Skeletal muscle satellite cell (primary cell): ENCODE measurements around the gene CDC45.

Source experiments
- H3K27me3 ChIP-seq: 2 replicates; pipeline ENCODE4 v1.7.0; 2013; ENCODE audit warnings: low read length; ENCODE audit not compliant: control insufficient read depth, insufficient read depth
- H3K36me3 ChIP-seq: 2 replicates; pipeline ENCODE4 v1.7.0; 2013; ENCODE audit warnings: mild to moderate bottlenecking, control low read depth, low read length; ENCODE audit not compliant: insufficient read depth
- H3K4me1 ChIP-seq: 2 replicates; pipeline ENCODE4 v1.7.0; 2013; ENCODE audit warnings: low read length; ENCODE audit not compliant: control insufficient read depth, insufficient read depth
- H3K4me2 ChIP-seq: 2 replicates; pipeline ENCODE4 v1.7.0; 2013; ENCODE audit warnings: mild to moderate bottlenecking, low read length
- H3K4me3 ChIP-seq: 2 replicates; pipeline ENCODE4 v1.7.0; 2013; ENCODE audit warnings: low read length
- H3K9ac ChIP-seq: 2 replicates; pipeline ENCODE4 v1.7.0; 2013; ENCODE audit warnings: mild to moderate bottlenecking, low read depth, low read length, moderate library complexity
- H3K9me3 ChIP-seq: replicated peaks from 2 replicates; pipeline ENCODE4 v1.7.0; 2013; ENCODE audit warnings: mild to moderate bottlenecking, control low read depth, low read length

CDC45 gene

DNA sequence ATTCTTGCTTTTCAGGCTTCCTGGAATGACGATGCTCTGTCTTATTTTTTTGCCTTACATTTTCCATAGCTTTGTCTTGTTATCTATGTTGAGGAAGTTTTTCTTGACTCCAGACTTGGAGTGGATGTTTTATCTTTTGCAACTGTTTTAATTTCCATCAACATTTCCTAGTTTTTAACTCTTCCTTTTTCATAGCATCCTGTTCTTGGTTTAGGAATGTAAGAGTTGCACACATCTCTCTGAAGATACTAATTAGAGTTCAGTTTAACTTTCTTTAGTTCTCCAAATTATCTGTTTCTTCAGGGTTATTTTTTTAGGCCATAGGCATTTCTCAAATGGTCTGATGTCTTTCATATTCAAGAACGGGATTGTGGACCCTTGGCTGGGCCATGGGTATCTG is 34.1 kb downstream of the CDC45 start:
- Histone ChIP-seq H3K4me3 (no peak overlapping the region), H3K27me3 (no peaks in the 10 kb centered on the region), H3K4me1 (peaks cover 14% of the 10 kb centered on the region), H3K4me2 (no peak overlapping the region), H3K9me3 (no peaks in the 10 kb centered on the region), H3K9ac (no peak overlapping the region), H3K36me3 (peaks cover 12% of the 10 kb centered on the region)

DNA sequence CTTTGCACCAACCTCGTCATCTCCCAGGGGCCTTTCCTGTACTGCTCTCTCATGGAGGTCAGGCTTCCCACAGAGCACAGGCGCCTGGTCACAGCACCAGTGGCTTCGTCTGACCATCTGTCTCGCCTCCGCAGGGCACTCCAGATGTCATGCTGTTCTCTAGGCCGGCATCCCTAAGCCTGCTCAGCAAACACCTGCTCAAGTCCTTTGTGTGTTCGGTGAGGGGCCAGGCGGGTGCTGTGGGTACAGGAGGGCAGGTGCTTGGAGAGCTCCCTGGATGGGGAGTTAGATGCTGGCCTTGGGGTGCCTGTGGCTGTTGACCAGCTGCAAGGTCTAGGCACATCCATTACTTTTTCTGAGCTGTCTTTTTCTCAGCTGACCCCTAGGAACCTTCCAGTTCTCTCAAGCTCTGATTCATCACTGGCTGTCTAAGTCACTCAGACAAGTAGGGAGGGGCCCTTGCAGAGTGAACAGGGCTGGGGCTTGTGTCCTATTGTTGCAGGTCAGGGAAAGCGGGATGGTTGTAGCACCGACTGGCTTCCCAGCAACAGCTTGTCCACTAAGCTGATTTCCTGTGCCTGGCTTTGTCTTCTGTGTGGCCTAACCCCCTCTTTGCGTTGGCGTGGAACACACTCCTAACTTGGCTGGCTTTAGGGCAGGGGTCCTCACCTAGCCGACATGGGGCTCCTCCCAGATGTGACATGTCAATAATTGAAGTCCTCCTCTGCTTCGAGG is 35.3 kb downstream of the CDC45 start:
- Histone ChIP-seq H3K4me2 (peak overlapping the region; percentile 25), H3K4me1 (peaks cover 14% of the 10 kb centered on the region), H3K4me3 (no peak overlapping the region), H3K9ac (peak overlapping the region; percentile 19), H3K27me3 (no peaks in the 10 kb centered on the region), H3K36me3 (peaks cover 12% of the 10 kb centered on the region), H3K9me3 (no peaks in the 10 kb centered on the region)

DNA sequence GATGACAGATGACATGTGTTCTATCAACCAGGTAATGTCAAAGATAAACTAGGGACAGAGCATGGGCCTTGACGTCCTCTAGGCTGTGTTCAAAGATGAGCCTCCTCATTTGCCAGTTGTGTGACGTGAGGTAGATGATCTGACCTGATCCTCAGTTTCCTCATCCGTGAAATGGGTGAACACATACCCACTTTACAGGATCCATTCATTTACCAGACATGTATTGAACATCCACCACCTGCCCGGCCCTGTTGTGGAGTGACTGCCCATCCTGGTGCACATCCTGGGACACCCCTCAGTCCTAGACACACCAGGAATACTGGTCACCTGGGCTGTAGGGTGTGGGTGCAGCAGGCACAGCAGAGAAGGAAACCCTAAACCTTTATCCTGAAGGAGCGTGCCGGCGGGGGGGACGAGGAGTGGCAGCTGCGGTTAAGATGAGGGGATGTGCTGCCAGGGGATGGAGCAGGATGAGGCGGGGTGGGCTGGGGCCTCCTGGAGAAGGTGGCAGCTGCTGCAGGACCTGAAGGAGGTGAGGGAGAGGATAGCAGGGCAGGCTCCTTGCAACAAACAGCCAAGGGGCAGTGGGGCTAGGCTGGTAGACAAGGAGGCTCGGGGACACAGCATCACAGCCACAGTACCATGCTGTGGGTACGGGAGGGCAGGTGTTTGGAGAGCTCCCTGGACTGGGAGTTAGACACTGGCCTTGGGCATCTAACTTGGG is 36.1 kb downstream of the CDC45 start:
- Histone ChIP-seq H3K27me3 (no peaks in the 10 kb centered on the region), H3K4me1 (peaks cover 14% of the 10 kb centered on the region), H3K36me3 (peaks cover 12% of the 10 kb centered on the region), H3K4me3 (no peak overlapping the region), H3K9ac (peak overlapping the region; percentile 19), H3K4me2 (no peak overlapping the region), H3K9me3 (no peaks in the 10 kb centered on the region)

DNA sequence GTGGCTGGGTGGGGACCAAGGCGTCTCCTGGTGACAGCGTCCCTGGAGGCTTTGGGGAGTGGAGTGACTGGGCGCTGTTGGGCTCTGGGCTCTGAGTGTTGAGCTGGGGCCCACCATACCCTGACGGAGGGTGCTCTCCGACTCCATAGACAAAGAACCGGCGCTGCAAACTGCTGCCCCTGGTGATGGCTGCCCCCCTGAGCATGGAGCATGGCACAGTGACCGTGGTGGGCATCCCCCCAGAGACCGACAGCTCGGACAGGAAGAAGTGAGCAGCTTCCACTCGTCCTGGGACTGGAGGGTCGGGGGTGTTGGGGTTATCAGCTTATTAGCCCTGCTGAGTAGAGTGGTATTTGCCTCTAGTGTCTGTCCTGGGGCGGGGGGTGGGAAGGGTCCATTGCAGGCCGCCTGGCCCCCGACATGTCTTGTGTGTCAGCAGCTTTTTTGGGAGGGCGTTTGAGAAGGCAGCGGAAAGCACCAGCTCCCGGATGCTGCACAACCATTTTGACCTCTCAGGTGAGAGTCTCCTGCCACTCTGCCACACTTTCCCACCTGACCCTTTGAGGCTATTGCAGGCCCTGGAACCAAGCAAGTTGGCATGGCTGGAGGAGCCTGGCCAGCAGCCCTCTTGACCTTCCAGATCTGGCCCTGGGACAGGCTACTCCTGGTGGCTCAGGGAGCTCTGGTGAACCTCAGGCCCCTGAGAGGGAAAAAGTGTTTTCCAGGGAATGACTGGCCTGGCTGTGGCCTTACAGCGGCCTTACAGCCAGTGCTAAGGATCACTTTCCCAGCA is 36.9 kb downstream of the CDC45 start:
- no peaks in the 10 kb centered on the region for H3K27me3 ChIP-seq
- H3K36me3 ChIP-seq: peaks cover 12% of the 10 kb centered on the region
- no peak overlapping the region for H3K9ac ChIP-seq
- no peak overlapping the region for H3K4me3 ChIP-seq
- no peak overlapping the region for H3K4me2 ChIP-seq
- no peaks in the 10 kb centered on the region for H3K9me3 ChIP-seq
- peaks cover 14% of the 10 kb centered on the region for H3K4me1 ChIP-seq

DNA sequence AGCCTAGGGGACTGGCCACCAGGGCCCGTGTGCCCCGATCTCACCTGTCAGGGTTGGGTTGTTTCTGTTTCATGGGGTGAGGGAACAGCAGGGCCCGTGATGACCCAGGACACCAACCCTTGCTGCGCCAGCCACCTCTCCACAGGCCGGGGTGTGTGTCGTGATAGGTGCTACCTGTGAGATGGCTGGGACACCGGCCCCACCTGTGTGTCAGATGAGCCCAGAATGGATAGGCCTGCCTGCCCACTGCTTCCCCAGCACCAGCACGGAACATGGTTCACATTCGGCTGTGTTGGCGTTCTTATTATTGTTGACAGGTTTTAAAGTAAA is 37.4 kb downstream of the CDC45 start:
- no peak overlapping the region for H3K4me2 ChIP-seq
- peaks cover 14% of the 10 kb centered on the region for H3K4me1 ChIP-seq
- H3K9me3 ChIP-seq: no peaks in the 10 kb centered on the region
- peaks cover 12% of the 10 kb centered on the region for H3K36me3 ChIP-seq
- H3K4me3 ChIP-seq: no peak overlapping the region
- no peak overlapping the region for H3K9ac ChIP-seq
- H3K27me3 ChIP-seq: no peaks in the 10 kb centered on the region

DNA sequence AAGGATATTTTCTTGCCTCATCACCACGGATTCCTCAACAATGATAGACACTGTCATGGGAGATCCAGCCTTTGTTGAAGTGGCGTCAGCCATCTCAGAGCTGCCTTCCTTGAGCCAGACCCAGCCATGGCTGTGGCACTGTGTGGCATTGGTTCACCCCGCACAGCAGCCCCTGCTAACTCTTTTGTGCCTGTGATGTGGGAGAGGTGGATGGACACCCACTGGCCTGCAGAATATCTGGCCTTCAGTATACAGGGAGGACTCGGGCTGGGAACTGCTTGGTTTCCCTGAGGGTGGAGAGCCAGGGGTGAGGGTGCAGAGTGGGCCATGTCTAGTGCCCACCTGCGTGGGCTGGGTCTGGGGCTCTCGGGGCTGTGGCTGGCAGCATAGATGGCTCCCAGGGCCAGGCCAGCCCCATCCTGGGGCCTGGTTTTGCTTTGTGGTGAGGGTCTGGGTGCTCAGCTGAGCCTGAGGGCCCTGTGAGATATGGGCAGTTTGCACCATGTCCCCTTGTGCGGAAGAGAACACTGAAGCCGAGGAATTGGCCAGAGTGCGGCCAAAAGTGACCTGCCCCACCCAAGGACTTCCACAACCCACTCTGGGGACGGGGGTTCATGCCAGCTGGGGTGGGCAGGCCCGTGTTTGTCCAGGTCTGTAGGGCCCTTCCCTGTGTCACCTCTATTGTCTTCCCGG is 38.3 kb downstream of the CDC45 start:
- Histone ChIP-seq H3K27me3 (peaks cover 4% of the 10 kb centered on the region), H3K36me3 (peaks cover 9% of the 10 kb centered on the region), H3K4me3 (no peak overlapping the region), H3K9me3 (no peaks in the 10 kb centered on the region), H3K4me2 (no peak overlapping the region), H3K4me1 (peaks cover 16% of the 10 kb centered on the region), H3K9ac (no peak overlapping the region)

DNA sequence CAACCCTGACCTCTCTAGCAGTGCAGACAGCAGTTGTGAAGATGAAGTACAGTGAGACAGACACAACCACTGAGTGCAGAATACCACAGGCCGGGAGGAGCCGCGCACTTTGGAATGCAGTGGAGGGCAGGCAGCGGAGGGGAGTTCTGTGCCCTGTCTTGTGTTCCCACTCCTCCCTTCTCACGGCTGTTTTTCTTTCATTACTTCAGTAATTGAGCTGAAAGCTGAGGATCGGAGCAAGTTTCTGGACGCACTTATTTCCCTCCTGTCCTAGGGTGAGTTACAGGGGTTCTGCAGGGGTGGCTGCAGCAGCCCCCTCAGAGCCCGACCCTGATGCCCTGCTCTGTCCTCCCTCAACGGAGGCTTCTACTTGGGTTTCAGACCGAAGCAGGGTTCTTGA is 38.9 kb downstream of the CDC45 start:
- H3K9ac ChIP-seq: no peak overlapping the region
- peaks cover 22% of the 10 kb centered on the region for H3K4me1 ChIP-seq
- H3K27me3 ChIP-seq: peaks cover 8% of the 10 kb centered on the region
- no peak overlapping the region for H3K4me2 ChIP-seq
- no peak overlapping the region for H3K4me3 ChIP-seq
- H3K36me3 ChIP-seq: peaks cover 4% of the 10 kb centered on the region
- H3K9me3 ChIP-seq: no peaks in the 10 kb centered on the region

DNA sequence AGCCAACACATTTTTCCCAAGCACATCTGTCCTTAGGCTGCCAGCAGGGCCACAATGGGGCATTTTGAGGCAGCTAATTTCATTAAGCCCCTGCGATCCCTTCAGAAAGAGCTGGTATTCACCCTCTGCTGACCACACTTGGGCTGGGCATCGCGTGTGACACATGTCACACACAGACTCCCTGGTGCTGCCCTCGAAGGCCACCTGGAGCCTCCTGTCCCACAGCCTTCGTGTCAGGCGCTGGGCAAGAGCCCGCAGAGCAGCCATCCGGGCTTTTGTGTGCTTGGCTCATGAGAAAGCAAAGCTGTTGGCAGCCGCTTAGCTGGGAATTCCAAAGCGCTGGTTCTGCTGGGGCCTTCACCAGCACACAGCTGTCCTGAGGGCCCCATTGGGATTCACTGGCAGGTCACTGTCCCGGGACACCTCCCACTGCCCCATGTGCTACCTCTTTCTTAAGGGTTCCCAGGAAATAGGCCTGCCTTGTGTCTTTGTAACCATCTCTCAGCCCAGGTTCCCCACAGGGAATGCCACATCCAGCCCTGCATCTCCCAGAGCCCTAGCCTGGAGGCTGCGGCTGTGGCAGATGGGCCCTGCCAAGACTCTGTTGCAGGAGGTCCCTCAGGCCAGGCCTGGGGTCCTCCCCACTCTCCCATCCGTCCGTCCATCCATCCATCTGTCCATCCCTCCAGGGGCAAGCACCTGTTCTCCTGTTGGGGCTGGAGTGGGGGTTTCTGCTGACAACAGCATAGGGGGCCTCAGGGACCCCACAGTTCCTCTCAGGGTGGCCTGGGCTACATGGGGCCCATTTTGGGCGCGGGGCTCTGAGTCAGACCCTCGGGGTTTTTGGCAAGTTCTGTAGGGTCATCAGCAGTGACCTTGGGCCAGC is 39.6 kb downstream of the CDC45 start:
- Histone ChIP-seq H3K4me3 (no peak overlapping the region), H3K9ac (no peak overlapping the region), H3K4me1 (peaks cover 28% of the 10 kb centered on the region), H3K27me3 (peaks cover 14% of the 10 kb centered on the region), H3K36me3 (peaks cover 4% of the 10 kb centered on the region), H3K4me2 (no peak overlapping the region), H3K9me3 (no peaks in the 10 kb centered on the region)

DNA sequence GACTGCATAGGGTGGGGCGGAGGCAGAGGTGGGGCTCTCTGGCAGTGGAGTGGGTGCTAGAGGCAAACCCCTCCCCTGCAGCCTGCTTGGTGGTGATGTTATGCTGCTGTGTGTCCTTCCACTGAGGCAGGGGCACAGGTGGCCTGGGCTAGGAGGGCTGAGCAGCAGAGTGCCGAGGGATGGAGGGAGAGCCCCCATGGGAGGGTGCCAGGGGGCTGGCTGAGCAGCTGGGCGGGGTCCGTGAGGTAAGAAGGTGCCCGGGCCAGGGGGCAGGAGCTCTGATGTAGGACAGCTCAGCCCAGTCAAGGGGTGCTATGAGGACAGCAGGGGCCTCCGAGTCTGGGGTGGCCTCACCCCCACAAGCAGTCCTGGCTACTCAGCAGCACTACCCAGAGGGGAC is 40.3 kb downstream of the CDC45 start:
- Histone ChIP-seq H3K4me3 (no peak overlapping the region), H3K27me3 (peaks cover 21% of the 10 kb centered on the region), H3K9me3 (no peaks in the 10 kb centered on the region), H3K4me2 (no peak overlapping the region), H3K4me1 (peaks cover 23% of the 10 kb centered on the region), H3K36me3 (peaks cover 4% of the 10 kb centered on the region), H3K9ac (no peak overlapping the region)

DNA sequence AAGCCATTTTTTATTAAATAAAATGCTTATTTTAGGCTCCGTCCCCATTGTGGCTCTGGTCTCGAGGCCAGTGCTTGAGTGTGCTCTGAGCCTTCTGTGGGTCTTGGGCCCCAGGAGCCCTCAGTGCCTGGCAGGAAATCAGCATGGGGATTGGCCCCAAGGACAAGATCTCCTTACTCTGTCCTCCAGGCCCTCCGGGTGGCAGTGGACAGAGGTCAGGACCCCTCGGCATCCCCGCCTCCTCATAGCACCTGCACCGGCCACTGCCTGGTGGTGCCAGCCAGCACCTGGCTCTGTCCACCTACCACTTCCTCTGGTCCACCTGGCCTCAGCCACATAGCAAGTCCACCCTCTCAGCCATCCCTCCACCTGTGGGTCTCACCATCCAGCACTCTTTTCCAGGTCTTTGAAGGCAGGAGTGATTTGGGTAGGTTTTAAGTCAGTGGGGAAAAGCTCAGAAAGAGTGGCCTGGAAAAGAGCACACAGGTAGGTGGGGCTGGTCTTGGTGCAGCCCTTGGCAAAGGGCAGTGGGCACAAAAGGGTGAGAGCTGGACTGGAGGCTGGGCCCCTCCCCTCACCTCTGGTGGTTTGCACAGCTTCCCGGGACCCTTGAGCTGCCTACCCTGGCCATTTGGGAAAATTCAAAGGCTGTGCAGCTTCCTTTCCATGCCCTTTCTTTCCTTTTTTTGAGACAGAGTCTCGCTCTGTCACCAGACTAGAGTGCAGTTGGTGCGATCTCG is 41.0 kb downstream of the CDC45 start:
- Histone ChIP-seq H3K27me3 (peaks cover 27% of the 10 kb centered on the region), H3K36me3 (no peaks in the 10 kb centered on the region), H3K4me3 (no peak overlapping the region), H3K4me2 (no peak overlapping the region), H3K4me1 (peaks cover 17% of the 10 kb centered on the region), H3K9ac (no peak overlapping the region), H3K9me3 (no peaks in the 10 kb centered on the region)
